ENCODE measurements around the gene SARNP.

Gene SARNP

DNA sequence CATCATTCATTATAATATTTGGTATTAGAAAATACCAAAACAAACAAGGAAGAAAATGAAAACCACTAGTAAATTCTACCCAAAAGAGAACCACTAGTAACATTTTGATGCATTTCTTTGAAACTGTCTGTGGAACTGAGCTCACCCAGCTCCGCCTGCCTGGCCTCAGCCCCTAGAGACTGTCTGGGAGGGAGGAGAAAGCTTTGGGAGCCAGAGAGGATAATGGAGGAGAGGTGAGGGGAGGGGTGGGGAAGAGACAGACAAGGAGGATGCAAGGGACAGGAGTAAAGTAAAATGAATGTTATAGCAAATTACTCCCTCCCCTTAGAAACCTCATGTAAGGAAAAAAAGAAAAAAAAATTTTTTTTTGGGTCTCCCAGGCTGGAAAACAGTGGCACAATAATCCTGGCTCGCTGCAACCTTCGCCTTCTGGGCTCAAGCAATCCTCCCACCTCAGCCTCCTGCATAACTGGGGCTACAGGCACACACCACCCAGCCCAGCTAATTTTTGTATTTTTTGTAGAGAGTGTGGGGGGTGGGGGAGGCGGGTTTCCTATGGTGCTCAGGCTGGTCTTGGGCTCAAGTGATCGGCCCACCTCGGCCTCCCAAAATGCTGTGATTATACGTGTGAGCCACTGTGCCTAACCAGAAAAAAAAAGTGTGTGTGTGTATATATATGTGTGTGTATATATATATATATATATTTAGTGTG lies 28.4 kb upstream of the SARNP start:
- no peaks in the 10 kb centered on the region for H3K9me2 ChIP-seq (ENCODE audit: low read depth, low read length)
- H3K27me3 ChIP-seq (ENCODE audit: insufficient read depth, low read length): 0 out of 2 replicates have a peak, but pooled peaks cover 3% of the 10 kb centered on the region
- no peaks in the 10 kb centered on the region for H4K20me1 ChIP-seq (ENCODE audit: insufficient read depth, low read length)
- no peak overlapping the region for H2AFZ ChIP-seq (ENCODE audit: low read length)
- H3K79me2 ChIP-seq (ENCODE audit: insufficient read depth, low read length): no peaks in the 10 kb centered on the region
- H3K27ac ChIP-seq (ENCODE audit: low read depth, low read length, poor library complexity, severe bottlenecking): no peak overlapping the region
- TF ChIP-seq, protein P1, sequence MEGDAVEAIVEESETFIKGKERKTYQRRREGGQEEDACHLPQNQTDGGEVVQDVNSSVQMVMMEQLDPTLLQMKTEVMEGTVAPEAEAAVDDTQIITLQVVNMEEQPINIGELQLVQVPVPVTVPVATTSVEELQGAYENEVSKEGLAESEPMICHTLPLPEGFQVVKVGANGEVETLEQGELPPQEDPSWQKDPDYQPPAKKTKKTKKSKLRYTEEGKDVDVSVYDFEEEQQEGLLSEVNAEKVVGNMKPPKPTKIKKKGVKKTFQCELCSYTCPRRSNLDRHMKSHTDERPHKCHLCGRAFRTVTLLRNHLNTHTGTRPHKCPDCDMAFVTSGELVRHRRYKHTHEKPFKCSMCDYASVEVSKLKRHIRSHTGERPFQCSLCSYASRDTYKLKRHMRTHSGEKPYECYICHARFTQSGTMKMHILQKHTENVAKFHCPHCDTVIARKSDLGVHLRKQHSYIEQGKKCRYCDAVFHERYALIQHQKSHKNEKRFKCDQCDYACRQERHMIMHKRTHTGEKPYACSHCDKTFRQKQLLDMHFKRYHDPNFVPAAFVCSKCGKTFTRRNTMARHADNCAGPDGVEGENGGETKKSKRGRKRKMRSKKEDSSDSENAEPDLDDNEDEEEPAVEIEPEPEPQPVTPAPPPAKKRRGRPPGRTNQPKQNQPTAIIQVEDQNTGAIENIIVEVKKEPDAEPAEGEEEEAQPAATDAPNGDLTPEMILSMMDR (IDR thresholded peaks at IDR 0.05; ENCODE audit: low read length): no peak
- H3K4me1 ChIP-seq (ENCODE audit: insufficient read depth, low read length, severe bottlenecking): no peaks in the 10 kb centered on the region
- H3K9me3 ChIP-seq (ENCODE audit: low read length): no peaks in the 10 kb centered on the region
- H3K4me2 ChIP-seq (ENCODE audit: low read length): no peak overlapping the region
- no peaks in the 10 kb centered on the region; the same call in 1 of the 2 replicates for H3K36me3 ChIP-seq (ENCODE audit: insufficient read depth, low read length)
- H3K9ac ChIP-seq (ENCODE audit: low read length): no peak overlapping the region
- H3K4me3 ChIP-seq (ENCODE audit: low read depth, low read length, poor library complexity, severe bottlenecking): no peak overlapping the region
- no peaks in the 10 kb centered on the region for H3F3A ChIP-seq (ENCODE audit: insufficient read depth, low read length)

DNA sequence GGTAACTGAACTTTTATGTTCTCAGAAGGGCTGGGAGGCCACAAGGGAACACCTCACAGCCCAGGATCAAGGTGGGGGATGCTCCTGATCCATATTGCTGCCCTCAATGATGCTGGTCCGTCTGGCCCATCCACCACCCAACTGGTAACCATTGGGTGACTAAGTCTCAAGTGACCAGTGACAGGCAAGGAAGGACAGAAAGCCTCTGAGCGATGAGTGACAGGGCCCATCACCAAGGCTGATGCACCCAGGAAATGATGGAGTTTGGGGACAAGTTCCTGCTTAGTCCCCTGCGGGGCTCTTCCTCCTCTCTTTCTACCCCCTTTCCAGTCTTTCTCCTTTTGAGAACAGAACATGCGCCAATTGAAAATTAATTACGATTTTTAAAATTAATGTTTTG lies 27.8 kb upstream of the SARNP start:
- no peak overlapping the region for H2AFZ ChIP-seq (ENCODE audit: low read length)
- no peaks in the 10 kb centered on the region for H3K9me3 ChIP-seq (ENCODE audit: low read length)
- H3K4me1 ChIP-seq (ENCODE audit: insufficient read depth, low read length, severe bottlenecking): no peaks in the 10 kb centered on the region
- H3K9ac ChIP-seq (ENCODE audit: low read length): no peak overlapping the region
- no peaks in the 10 kb centered on the region for H3F3A ChIP-seq (ENCODE audit: insufficient read depth, low read length)
- no peaks in the 10 kb centered on the region; the same call in 1 of the 2 replicates for H3K36me3 ChIP-seq (ENCODE audit: insufficient read depth, low read length)
- no peaks in the 10 kb centered on the region for H3K79me2 ChIP-seq (ENCODE audit: insufficient read depth, low read length)
- H3K9me2 ChIP-seq (ENCODE audit: low read depth, low read length): no peaks in the 10 kb centered on the region
- TF ChIP-seq, protein P1 (IDR thresholded peaks at IDR 0.05; ENCODE audit: low read length): no peak
- no peak for TF ChIP-seq EZH2 (IDR thresholded peaks at IDR 0.05; ENCODE audit: borderline replicate concordance, low read length)
- H3K27ac ChIP-seq (ENCODE audit: low read depth, low read length, poor library complexity, severe bottlenecking): no peak overlapping the region
- H3K4me2 ChIP-seq (ENCODE audit: low read length): no peak overlapping the region
- 0 out of 2 replicates have a peak, but pooled peaks cover 3% of the 10 kb centered on the region for H3K27me3 ChIP-seq (ENCODE audit: insufficient read depth, low read length)
- H4K20me1 ChIP-seq (ENCODE audit: insufficient read depth, low read length): no peaks in the 10 kb centered on the region
- no peak overlapping the region for H3K4me3 ChIP-seq (ENCODE audit: low read depth, low read length, poor library complexity, severe bottlenecking)

DNA sequence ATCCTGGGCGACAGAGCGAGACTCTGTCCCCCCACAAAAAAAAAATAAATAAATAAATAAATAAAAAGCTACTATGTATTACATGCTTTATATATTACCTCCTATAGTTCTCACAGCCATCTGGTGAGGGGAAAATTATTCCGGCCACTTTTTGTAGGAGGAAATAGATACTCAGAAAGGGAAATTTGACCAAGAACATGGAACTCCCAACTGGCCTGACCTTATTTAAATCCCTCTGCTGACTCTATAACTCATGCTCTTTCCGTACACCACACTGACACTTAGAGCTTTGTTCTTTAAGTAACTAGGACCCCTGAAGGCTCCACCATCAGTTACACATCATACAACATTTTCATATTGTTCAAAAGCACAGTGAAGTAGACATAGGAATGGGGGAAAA lies 27.4 kb upstream of the SARNP start:
- no peak overlapping the region for H2AFZ ChIP-seq (ENCODE audit: low read length)
- H3K4me3 ChIP-seq (ENCODE audit: low read depth, low read length, poor library complexity, severe bottlenecking): no peak overlapping the region
- no peak overlapping the region for H3K27ac ChIP-seq (ENCODE audit: low read depth, low read length, poor library complexity, severe bottlenecking)

More for the DNA sequence above, 27.4 kb upstream of the SARNP start:
- Histone ChIP-seq H3K9me3 (ENCODE audit: low read length) (no peaks in the 10 kb centered on the region), H3K27me3 (ENCODE audit: insufficient read depth, low read length) (0 out of 2 replicates have a peak, but pooled peaks cover 3% of the 10 kb centered on the region), H3K79me2 (ENCODE audit: insufficient read depth, low read length) (no peaks in the 10 kb centered on the region), H3K4me1 (ENCODE audit: insufficient read depth, low read length, severe bottlenecking) (no peaks in the 10 kb centered on the region), H3K4me2 (ENCODE audit: low read length) (no peak overlapping the region), H3K9me2 (ENCODE audit: low read depth, low read length) (no peaks in the 10 kb centered on the region), H3K9ac (ENCODE audit: low read length) (no peak overlapping the region), H4K20me1 (ENCODE audit: insufficient read depth, low read length) (no peaks in the 10 kb centered on the region), H3F3A (ENCODE audit: insufficient read depth, low read length) (no peaks in the 10 kb centered on the region), H3K36me3 (ENCODE audit: insufficient read depth, low read length) (no peaks in the 10 kb centered on the region; the same call in 1 of the 2 replicates)
- TF ChIP-seq, protein P1 (IDR thresholded peaks at IDR 0.05; ENCODE audit: low read length): no peak
- TF ChIP-seq EZH2 (IDR thresholded peaks at IDR 0.05; ENCODE audit: borderline replicate concordance, low read length): no peak
